Stimulated activated memory B cell treated with anti-CD40 and anti-IgM and Interleukin-4, amounts not matched to agents 10 μg/mL and 1 μg/mL and 100 μg/mL, for 72 hours (primary cell): Measurements from ENCODE around the gene C1orf198.

Experiments
- ATAC-seq: fragments of 150-1000 bp; cut with Tn5 transposase; 2 replicates; pipeline ENCODE4 v1.10.0; 2021
- H3K27ac Mint-ChIP-seq: one replicate; pipeline ENCODE4 v1.8.0; 2022; ENCODE audit warnings: mild to moderate bottlenecking, mixed read lengths
- H3K27me3 Mint-ChIP-seq: one replicate; pipeline ENCODE4 v1.8.0; 2022; ENCODE audit warnings: mixed read lengths
- H3K36me3 Mint-ChIP-seq: one replicate; pipeline ENCODE4 v1.8.0; 2022; ENCODE audit warnings: mixed read lengths
- H3K4me1 Mint-ChIP-seq: one replicate; pipeline ENCODE4 v1.8.0; 2022; ENCODE audit warnings: mixed read lengths
- H3K4me3 Mint-ChIP-seq: one replicate; pipeline ENCODE4 v1.8.0; 2022; ENCODE audit warnings: mild to moderate bottlenecking, moderate library complexity, mixed read lengths
- H3K9me3 Mint-ChIP-seq: one replicate; pipeline ENCODE4 v1.8.0; 2022; ENCODE audit warnings: mixed read lengths

Gene C1orf198

DNA sequence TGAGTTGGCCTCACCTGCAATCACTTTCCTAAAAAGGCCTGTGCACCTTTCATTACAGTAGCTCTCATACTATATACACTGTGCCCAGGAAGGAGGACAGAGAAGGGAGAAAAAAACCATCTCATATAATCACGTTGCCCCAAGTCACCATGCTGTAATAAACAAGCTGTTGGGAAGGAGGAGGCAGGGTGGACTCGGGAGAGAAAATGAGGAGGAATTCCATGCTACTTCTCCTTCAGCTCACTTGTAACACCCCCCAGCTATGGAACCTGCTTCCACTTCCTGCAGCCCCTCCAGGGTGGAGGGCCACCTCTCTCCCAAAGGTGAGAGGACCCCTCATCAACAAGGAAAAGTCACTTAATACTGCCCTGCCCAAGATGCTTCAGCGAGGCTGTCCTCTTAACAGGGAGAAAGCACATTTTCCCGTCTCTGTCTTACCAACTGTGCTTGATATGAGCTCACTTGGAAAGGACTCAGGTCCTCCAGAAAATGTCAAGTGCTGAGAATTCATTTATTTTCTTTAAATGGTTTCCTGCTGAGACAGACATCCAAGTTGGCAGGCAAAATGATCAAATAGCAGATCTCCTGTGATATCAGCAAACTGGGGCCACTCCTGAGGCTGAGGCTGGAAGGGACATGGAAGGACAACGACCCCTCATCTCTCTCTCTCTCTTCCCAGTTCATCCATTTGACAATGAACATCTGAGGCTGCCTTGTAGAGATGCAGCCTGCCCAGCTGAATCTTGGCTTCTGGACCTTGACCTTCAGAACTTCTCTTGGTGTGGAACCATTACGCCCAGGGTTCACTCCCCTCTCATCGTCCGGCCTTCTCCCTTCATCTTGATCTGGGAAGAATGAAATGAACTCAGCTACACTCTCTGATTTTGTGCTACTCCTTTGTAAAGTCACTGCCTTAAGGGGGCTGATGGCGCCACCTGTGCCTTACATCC, 67.2 kb downstream of the C1orf198 start:
- H3K36me3 Mint-ChIP-seq, result no peaks in the 10 kb centered on the region
- no peak overlapping the region for H3K27ac Mint-ChIP-seq
- H3K27me3 Mint-ChIP-seq, result peaks cover 51% of the 10 kb centered on the region
- H3K9me3 Mint-ChIP-seq, result no peaks in the 10 kb centered on the region
- H3K4me3 Mint-ChIP-seq, result no peak overlapping the region
- ATAC-seq, result no peak
- no peaks in the 10 kb centered on the region for H3K4me1 Mint-ChIP-seq

DNA sequence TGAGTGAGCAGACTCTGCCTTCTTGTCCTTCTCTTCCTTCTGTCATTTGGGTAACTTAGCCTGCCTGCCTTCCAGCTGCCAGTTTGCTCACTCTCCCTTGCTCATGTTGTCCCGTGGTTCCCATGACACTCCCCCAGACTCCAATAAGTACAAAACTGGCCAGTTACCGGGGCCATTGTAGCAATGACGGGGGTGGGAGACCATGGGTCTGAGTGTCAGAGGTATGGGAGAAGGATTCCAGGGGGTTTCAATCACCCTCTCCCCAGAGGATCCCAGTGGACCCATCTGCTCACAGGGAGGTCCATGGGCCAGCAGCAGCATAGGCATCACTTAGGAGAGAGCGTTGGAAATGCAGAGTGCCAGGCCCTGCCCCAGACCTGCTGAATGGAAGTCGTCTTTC, 69.8 kb downstream of the C1orf198 start:
- H3K27ac Mint-ChIP-seq, result no peak overlapping the region
- H3K27me3 Mint-ChIP-seq, result peaks cover 63% of the 10 kb centered on the region
- H3K4me1 Mint-ChIP-seq, result no peaks in the 10 kb centered on the region

DNA sequence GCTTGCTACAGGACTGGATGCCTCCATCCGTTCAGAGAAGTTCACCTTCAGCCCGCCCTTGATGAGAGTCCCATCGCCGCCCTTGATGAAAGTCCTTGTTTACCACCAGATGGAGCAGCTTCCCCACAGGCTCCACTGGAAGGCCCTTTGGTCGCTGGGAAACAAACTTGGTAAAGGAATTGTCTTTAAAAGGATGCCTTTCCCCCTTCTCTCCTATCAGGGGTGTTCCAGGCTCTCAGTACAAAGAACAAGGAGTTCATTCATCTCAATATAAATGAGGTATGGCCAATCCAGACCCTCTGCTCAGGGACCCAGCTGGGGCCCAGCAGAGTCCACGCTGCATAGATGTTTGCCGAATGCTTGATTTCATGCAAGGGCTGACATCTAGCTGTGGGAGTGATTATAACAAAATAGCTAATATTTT, 70.4 kb downstream of the C1orf198 start:
- ATAC-seq, result no peak
- Mint-ChIP-seq H3K4me1 (no peaks in the 10 kb centered on the region), H3K27me3 (peaks cover 69% of the 10 kb centered on the region), H3K4me3 (no peak overlapping the region), H3K9me3 (no peaks in the 10 kb centered on the region), H3K27ac (no peak overlapping the region), H3K36me3 (no peaks in the 10 kb centered on the region)

More for the DNA sequence above, 69.8 kb downstream of the C1orf198 start:
- H3K36me3 Mint-ChIP-seq, result no peaks in the 10 kb centered on the region
- ATAC-seq, result no peak
- no peak overlapping the region for H3K4me3 Mint-ChIP-seq
- H3K9me3 Mint-ChIP-seq, result no peaks in the 10 kb centered on the region

DNA sequence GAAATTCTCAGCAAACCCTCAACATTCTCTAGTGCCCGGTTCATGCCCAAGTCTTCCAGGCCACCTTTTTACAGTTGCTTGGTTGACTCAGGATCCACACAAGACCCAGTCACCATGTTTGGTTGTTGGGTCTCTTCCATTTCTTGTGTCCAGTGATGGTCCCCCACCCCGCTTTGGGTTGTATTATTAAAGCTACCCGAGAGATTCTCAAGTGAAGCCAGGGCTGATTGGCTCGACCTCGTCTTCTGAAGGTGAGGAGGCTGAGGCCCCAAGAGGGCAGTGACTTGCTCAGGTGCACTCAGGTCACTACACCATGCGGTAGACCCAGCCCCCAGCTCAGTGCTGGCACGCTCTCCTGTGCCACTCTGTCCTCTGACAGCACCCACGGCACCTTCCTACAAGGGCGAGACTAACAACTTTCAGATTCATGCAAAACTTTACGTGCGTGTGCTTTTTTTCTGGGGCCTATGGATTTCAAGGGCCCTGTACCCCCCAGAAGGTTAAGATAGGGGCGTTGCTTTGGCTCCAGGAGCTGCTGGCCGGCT, 70.9 kb downstream of the C1orf198 start:
- H3K9me3 Mint-ChIP-seq, result no peaks in the 10 kb centered on the region
- H3K36me3 Mint-ChIP-seq, result no peaks in the 10 kb centered on the region
- no peak for ATAC-seq
- H3K4me1 Mint-ChIP-seq, result no peaks in the 10 kb centered on the region
- H3K27me3 Mint-ChIP-seq, result peaks cover 74% of the 10 kb centered on the region
- H3K27ac Mint-ChIP-seq, result no peak overlapping the region
- H3K4me3 Mint-ChIP-seq, result no peak overlapping the region

DNA sequence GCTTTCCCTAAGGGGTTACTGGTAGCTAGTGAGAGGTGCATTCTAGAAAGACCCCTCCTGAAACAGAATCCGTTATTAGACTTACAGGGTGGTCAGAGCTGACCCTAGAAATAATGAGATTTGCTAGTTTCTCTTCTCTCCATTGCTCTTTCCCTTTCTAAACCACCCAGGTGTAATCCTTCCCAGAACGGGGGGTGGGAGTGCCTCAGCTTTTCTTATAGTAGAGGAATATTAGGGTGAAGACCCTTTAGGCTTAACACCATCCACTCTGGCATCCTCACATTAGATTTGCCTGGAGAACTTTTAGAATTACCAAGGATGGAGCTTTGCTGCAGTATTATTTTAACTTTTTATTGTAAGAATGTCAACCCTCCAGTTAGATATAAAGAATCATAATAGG, 71.7 kb downstream of the C1orf198 start:
- Mint-ChIP-seq H3K36me3 (no peaks in the 10 kb centered on the region), H3K9me3 (no peaks in the 10 kb centered on the region), H3K27ac (no peak overlapping the region), H3K27me3 (peaks cover 78% of the 10 kb centered on the region), H3K4me1 (no peaks in the 10 kb centered on the region), H3K4me3 (no peak overlapping the region)
- ATAC-seq, result no peak

DNA sequence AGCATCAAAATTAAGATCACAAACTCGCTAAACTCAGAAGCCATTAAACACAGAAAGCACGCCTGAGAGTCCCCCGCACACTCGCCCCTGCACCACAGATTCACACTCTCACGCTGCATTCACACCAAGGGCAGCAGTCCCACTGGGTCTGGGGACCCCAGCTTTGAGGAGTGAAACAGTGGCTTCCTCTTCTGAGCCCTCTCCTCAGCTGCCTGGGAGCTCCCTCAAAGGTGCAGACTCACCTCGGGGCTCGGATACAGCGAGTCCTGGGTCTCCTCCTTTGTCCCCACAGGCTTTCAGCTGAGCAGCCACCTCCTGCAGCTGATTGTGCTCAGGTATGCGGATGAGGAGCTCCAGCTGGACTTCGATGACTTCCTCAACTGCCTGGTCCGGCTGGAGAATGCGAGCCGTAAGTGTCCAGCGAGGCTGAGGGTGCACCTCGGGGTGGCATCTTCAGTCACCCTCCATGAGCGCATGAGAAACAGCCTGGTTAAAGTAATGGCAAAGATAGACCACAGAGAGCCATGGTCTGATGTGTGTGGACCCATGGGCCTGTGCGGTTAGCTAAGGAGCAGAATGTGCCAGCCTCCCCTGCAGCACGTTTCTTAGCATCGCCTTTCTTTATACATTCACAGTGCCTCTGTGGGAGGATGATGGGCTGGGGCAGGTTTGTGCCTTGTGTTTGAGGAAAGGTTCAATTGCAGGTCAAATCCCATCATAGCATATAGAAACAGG, 73.3 kb downstream of the C1orf198 start:
- no peaks in the 10 kb centered on the region for H3K9me3 Mint-ChIP-seq
- H3K27ac Mint-ChIP-seq, result no peak overlapping the region
- no peaks in the 10 kb centered on the region for H3K36me3 Mint-ChIP-seq
- H3K4me3 Mint-ChIP-seq, result no peak overlapping the region
- no peak for ATAC-seq
- peaks cover 65% of the 10 kb centered on the region for H3K27me3 Mint-ChIP-seq
- H3K4me1 Mint-ChIP-seq, result no peaks in the 10 kb centered on the region

DNA sequence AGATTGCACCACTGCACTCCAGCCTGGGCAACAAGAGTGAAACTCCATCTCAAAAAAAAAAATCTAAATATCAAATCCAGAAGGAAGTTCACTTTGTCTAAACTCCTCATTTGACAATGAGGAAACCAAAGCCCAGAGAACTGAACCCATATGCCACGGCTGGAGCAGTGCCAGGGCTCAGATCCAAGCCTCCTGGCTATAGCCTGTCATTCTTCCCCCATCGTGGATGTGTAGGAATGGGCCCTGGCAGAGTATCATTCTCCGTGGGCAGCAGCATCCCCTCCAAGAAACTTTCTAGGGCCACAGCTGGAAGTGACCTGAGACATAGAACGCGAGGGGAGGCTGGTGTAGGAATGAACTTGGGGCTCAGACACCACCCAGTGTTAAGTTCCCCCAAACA, 73.9 kb downstream of the C1orf198 start:
- no peak overlapping the region for H3K27ac Mint-ChIP-seq
- no peaks in the 10 kb centered on the region for H3K4me1 Mint-ChIP-seq
- H3K27me3 Mint-ChIP-seq, result peaks cover 60% of the 10 kb centered on the region

DNA sequence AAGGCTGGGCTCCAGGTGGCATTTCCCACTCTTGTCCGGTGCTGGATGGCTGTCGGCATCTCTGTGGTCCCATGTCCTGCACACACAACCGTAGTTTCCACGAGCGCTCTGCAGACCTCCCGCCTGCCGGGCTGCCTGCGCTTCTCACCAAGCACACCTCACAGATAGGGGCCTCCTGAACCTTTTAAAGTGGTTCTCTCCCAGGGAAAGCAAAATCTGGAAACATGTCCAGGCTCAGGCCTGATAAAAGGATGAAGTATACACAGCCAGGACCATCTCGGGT, 74.9 kb downstream of the C1orf198 start:
- H3K27me3 Mint-ChIP-seq, result peaks cover 55% of the 10 kb centered on the region

More for the DNA sequence above, 73.9 kb downstream of the C1orf198 start:
- no peak overlapping the region for H3K4me3 Mint-ChIP-seq
- no peak for ATAC-seq
- H3K9me3 Mint-ChIP-seq, result no peaks in the 10 kb centered on the region
- no peaks in the 10 kb centered on the region for H3K36me3 Mint-ChIP-seq

DNA sequence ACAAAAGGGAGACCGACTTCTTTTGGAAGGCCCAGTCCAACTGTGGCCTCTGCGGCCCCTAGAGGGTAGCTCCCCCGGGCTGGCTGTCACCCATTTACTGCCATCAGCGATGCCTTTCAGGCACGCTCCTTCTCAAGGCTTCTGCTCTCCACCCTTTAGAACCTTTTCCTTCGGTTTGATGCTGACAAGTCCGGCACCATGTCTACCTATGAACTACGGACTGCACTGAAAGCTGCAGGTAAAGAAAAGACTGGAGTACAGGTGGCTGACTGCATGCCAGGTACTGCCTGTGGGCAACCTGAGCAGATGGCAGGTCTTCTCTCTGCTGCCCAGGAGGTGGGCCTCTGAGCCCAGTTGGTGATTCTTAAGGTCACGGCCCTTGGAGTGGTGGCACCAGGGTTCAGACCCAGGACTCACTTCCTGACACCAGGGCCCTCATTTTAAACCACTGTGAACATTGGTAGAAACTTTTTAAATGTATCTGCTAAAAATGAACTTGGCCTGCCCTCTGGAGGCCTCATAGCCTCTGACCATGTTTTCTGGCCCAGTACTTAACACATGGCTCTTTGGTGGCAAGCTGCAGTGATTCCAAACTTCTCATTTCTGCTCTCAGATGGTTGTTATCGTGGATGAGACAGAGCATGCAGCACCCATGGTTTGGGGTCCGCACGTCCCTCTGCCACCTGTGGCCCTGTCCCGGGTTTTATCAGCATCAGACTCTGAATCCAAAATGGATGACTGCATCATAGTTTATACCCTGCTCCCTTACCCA, 75.4 kb downstream of the C1orf198 start:
- ATAC-seq, result no peak
- Mint-ChIP-seq H3K27ac (no peak overlapping the region), H3K27me3 (peaks cover 55% of the 10 kb centered on the region), H3K9me3 (no peaks in the 10 kb centered on the region), H3K4me3 (no peak overlapping the region), H3K36me3 (no peaks in the 10 kb centered on the region), H3K4me1 (no peaks in the 10 kb centered on the region)

More for the DNA sequence above, 74.9 kb downstream of the C1orf198 start:
- Mint-ChIP-seq H3K4me1 (no peaks in the 10 kb centered on the region), H3K9me3 (no peaks in the 10 kb centered on the region), H3K27ac (no peak overlapping the region), H3K4me3 (no peak overlapping the region), H3K36me3 (no peaks in the 10 kb centered on the region)
- ATAC-seq, result no peak

DNA sequence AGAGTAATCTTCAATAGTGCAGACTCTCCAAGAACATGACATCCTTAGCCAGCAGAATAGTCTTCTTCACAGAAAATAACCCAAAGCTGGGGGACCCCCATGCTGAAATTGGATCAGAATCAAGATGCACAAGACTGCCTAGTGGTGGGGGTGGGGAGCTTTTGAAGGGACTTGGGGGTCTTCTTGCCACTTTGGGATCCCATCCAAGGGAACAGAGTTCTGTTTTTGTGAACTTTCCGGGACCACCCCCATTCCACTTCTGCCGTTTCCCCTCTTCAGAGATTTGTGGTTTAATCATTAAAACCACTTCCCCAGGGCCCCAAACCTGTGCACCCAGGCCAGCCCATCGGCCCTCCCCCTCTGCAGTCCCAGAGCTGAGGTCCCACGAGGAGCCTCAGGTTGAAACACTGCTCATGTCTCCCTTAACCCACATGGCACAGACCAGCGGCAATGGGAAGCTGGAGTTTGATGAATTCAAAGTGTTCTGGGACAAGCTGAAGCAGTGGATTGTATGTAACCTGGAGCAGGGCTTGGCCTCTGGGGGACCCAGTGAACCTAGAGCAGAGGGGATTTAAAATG, 76.2 kb downstream of the C1orf198 start:
- H3K4me1 Mint-ChIP-seq, result no peaks in the 10 kb centered on the region
- H3K9me3 Mint-ChIP-seq, result no peaks in the 10 kb centered on the region
- no peak for ATAC-seq
- no peaks in the 10 kb centered on the region for H3K36me3 Mint-ChIP-seq
- H3K27ac Mint-ChIP-seq, result no peak overlapping the region
- peaks cover 47% of the 10 kb centered on the region for H3K27me3 Mint-ChIP-seq
- H3K4me3 Mint-ChIP-seq, result no peak overlapping the region

DNA sequence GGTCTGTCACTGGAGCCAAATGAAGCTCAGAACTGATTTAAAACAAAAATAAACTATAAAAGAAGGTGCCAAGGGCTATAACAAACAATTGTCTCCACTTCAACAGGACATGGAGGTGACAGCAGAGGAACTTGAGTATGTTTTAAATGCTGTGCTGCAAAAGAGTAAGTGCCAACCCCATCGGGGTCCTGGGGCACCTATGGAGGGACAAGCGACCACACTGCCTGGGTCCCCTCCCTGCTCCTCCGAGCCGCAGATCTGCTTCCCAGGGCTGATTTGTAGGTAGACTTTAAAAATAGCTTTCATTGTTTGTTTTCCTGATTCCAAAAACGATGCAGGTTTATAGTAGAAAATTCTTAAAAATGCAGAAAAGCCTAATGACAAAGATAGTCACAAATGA, 78.3 kb downstream of the C1orf198 start:
- peaks cover 41% of the 10 kb centered on the region for H3K27me3 Mint-ChIP-seq

DNA sequence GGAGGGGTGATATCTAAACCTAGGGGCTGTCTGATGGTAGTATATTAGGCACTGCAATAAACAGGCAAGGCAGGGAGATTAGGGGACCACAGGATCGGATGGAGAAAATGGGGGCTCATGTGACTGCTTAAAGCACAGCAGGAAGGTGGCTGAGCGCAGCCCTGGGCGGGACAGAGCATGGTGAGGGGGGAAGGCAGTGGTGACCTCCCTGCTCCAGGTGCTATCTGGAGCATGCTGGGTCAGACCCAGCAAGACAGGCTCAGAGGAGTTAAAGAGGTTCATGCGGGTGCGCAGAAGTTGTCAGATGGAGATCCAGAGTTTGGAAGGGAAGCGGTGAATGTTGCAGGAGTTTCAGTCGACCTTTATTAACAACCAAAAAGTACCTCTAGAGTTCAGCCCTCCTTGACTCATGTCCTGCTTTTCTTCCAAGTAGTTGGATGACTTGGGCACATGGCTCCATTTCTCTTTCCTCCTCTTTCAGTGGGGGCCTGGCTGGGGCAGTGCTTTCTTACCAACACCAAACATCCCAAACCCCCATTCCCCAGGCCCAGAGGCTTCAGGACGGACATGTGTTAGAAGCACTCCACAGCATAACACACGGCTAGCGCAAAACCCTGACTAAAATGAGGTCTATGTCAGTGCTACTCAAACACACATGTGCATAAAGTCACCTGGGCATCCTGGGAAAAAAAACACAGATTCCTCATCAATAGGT, 79.6 kb downstream of the C1orf198 start:
- no peaks in the 10 kb centered on the region for H3K4me1 Mint-ChIP-seq
- no peak overlapping the region for H3K27ac Mint-ChIP-seq
- peaks cover 35% of the 10 kb centered on the region for H3K27me3 Mint-ChIP-seq
- no peaks in the 10 kb centered on the region for H3K9me3 Mint-ChIP-seq
- H3K36me3 Mint-ChIP-seq, result no peaks in the 10 kb centered on the region
- no peak for ATAC-seq
- no peak overlapping the region for H3K4me3 Mint-ChIP-seq

More for the DNA sequence above, 78.3 kb downstream of the C1orf198 start:
- no peak overlapping the region for H3K27ac Mint-ChIP-seq
- ATAC-seq, result no peak
- no peaks in the 10 kb centered on the region for H3K36me3 Mint-ChIP-seq
- H3K4me1 Mint-ChIP-seq, result no peaks in the 10 kb centered on the region
- no peaks in the 10 kb centered on the region for H3K9me3 Mint-ChIP-seq
- H3K4me3 Mint-ChIP-seq, result no peak overlapping the region

DNA sequence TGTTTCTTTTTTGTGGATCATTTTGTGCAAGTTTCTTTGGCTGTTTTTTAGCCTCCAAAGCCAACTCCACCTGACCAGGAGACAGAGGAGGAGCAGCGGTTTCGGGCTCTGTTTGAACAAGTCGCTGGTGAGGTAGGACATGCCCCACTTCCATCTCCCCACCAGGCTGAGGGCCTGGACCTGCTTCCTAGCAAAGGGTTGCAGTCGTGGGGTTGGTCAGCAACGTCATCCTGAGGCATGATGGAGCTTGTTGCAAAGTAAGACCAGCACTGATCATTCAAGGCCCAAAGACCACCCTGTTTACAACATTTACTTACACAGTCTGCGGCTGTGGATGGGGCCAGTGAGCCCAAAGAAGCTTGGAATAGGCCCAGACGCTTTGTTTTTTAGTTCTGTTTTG, 80.8 kb downstream of the C1orf198 start:
- Mint-ChIP-seq H3K4me1 (no peaks in the 10 kb centered on the region), H3K9me3 (no peaks in the 10 kb centered on the region), H3K27ac (no peak overlapping the region), H3K36me3 (no peaks in the 10 kb centered on the region), H3K4me3 (no peak overlapping the region), H3K27me3 (peaks cover 22% of the 10 kb centered on the region)
- no peak for ATAC-seq
